SH-SY5Y (cell line): ENCODE data around the gene DMWD.

ENCODE experiments used
- GATA2 ChIP-seq: IDR thresholded peaks from 2 replicates; pipeline ENCODE4 v1.6.1; 2011; ENCODE audit warnings: mild to moderate bottlenecking, low read depth, low read length
- GATA3 ChIP-seq: IDR thresholded peaks from 2 replicates; pipeline ENCODE4 v1.6.1; 2011; ENCODE audit warnings: low read depth, mild to moderate bottlenecking, low read length, moderate library complexity

- no peak for TF ChIP-seq GATA2
- no peak for TF ChIP-seq GATA3
Measured at GRCh38 chr19:45768655-45768983, 24.0 kb downstream of the DMWD start.
